ENCODE results near the gene BTBD10.
"Not testable (repeated sequence)": the region's sequence is repeated elsewhere in the genome, so short reads cannot be mapped to it uniquely, and the experiment has no call there.

Gene BTBD10

GRCh38 chr11:13427440-13427839 lies 35.6 kb downstream of the BTBD10 start:
- H3K27ac ChIP-seq (ENCODE audit: low read depth, low read length) = no peak overlapping the region
- no peaks in the 10 kb centered on the region for H3K27me3 ChIP-seq (ENCODE audit: control insufficient read depth in 5 of 5, insufficient read depth in 4 of 5, low read length in 5 of 5)
- no peak overlapping the region for H3K9ac ChIP-seq (ENCODE audit: low read length in 5 of 5)
- no peak overlapping the region for H3K4me3 ChIP-seq (ENCODE audit: low read depth in 1 of 5, low read length in 5 of 5)
- H3K9me3 ChIP-seq (ENCODE audit: control insufficient read depth in 5 of 5, low read length in 5 of 5) = peaks cover 2 to 11% (median 9%) of the 10 kb centered on the region in 5 donors
- no peaks in the 10 kb centered on the region for H3K4me1 ChIP-seq (ENCODE audit: control insufficient read depth in 5 of 5, insufficient read depth in 5 of 5, low read length in 5 of 5)
- no peaks in the 10 kb centered on the region for H3K36me3 ChIP-seq (ENCODE audit: control insufficient read depth in 5 of 5, insufficient read depth in 5 of 5, low read length in 5 of 5)

- Histone ChIP-seq H3K9ac (ENCODE audit: low read length in 5 of 5) (no peak overlapping the region), H3K4me1 (ENCODE audit: control insufficient read depth in 5 of 5, insufficient read depth in 5 of 5, low read length in 5 of 5) (no peaks in the 10 kb centered on the region), H3K4me3 (ENCODE audit: low read depth in 1 of 5, low read length in 5 of 5) (no peak overlapping the region), H3K27me3 (ENCODE audit: control insufficient read depth in 5 of 5, insufficient read depth in 4 of 5, low read length in 5 of 5) (no peaks in the 10 kb centered on the region), H3K27ac (ENCODE audit: low read depth, low read length) (no peak overlapping the region), H3K36me3 (ENCODE audit: control insufficient read depth in 5 of 5, insufficient read depth in 5 of 5, low read length in 5 of 5) (peaks cover 2 to 7% (median 5%) of the 10 kb centered on the region in 5 donors), H3K9me3 (ENCODE audit: control insufficient read depth in 5 of 5, low read length in 5 of 5) (peaks cover 0 to 9% (median 5%) of the 10 kb centered on the region in 5 donors)
Measured at GRCh38 chr11:13423372-13423771, 39.6 kb downstream of the BTBD10 start.

- H3K27ac ChIP-seq (ENCODE audit: low read depth, low read length) = no peak overlapping the region
- H3K27me3 ChIP-seq (ENCODE audit: control insufficient read depth in 5 of 5, insufficient read depth in 4 of 5, low read length in 5 of 5) = no peaks in the 10 kb centered on the region
- H3K4me1 ChIP-seq (ENCODE audit: control insufficient read depth in 5 of 5, insufficient read depth in 5 of 5, low read length in 5 of 5) = no peaks in the 10 kb centered on the region
- no peak overlapping the region for H3K9ac ChIP-seq (ENCODE audit: low read length in 5 of 5)
- H3K4me3 ChIP-seq (ENCODE audit: low read depth in 1 of 5, low read length in 5 of 5) = no peak overlapping the region
- H3K36me3 ChIP-seq (ENCODE audit: control insufficient read depth in 5 of 5, insufficient read depth in 5 of 5, low read length in 5 of 5) = peaks cover 7 to 10% (median 8%) of the 10 kb centered on the region in 5 donors
- peaks cover 0 to under 1% (median 0%) of the 10 kb centered on the region in 5 donors for H3K9me3 ChIP-seq (ENCODE audit: control insufficient read depth in 5 of 5, low read length in 5 of 5)
Measured at GRCh38 chr11:13421561-13421960, 41.5 kb downstream of the BTBD10 start.

GRCh38 chr11:13415201-13415600 lies 47.8 kb downstream of the BTBD10 start:
- H3K4me3 ChIP-seq (ENCODE audit: low read depth in 1 of 5, low read length in 5 of 5) = no peak overlapping the region
- H3K27me3 ChIP-seq (ENCODE audit: control insufficient read depth in 5 of 5, insufficient read depth in 4 of 5, low read length in 5 of 5) = no peaks in the 10 kb centered on the region
- no peak overlapping the region for H3K27ac ChIP-seq (ENCODE audit: low read depth, low read length)
- H3K4me1 ChIP-seq (ENCODE audit: control insufficient read depth in 5 of 5, insufficient read depth in 5 of 5, low read length in 5 of 5) = no peaks in the 10 kb centered on the region
- H3K9me3 ChIP-seq (ENCODE audit: control insufficient read depth in 5 of 5, low read length in 5 of 5) = no peaks in the 10 kb centered on the region
- H3K9ac ChIP-seq (ENCODE audit: low read length in 5 of 5) = no peak overlapping the region
- peaks cover 24 to 43% (median 33%) of the 10 kb centered on the region in 5 donors for H3K36me3 ChIP-seq (ENCODE audit: control insufficient read depth in 5 of 5, insufficient read depth in 5 of 5, low read length in 5 of 5)

GRCh38 chr11:13405220-13405619 lies 57.8 kb downstream of the BTBD10 start:
- Histone ChIP-seq H3K4me1 (ENCODE audit: control insufficient read depth in 5 of 5, insufficient read depth in 5 of 5, low read length in 5 of 5) (no peaks in the 10 kb centered on the region), H3K36me3 (ENCODE audit: control insufficient read depth in 5 of 5, insufficient read depth in 5 of 5, low read length in 5 of 5) (peaks cover 16 to 37% (median 25%) of the 10 kb centered on the region in 5 donors), H3K27me3 (ENCODE audit: control insufficient read depth in 5 of 5, insufficient read depth in 4 of 5, low read length in 5 of 5) (no peaks in the 10 kb centered on the region), H3K9me3 (ENCODE audit: control insufficient read depth in 5 of 5, low read length in 5 of 5) (no peaks in the 10 kb centered on the region), H3K27ac (ENCODE audit: low read depth, low read length) (no peak overlapping the region), H3K4me3 (ENCODE audit: low read depth in 1 of 5, low read length in 5 of 5) (no peak overlapping the region), H3K9ac (ENCODE audit: low read length in 5 of 5) (no peak overlapping the region)

GRCh38 chr11:13398335-13398734 lies 64.7 kb downstream of the BTBD10 start:
- H3K9me3 ChIP-seq (ENCODE audit: control insufficient read depth in 5 of 5, low read length in 5 of 5); H3K4me1 ChIP-seq (ENCODE audit: control insufficient read depth in 5 of 5, insufficient read depth in 5 of 5, low read length in 5 of 5); H3K27ac ChIP-seq (ENCODE audit: low read depth, low read length); H3K4me3 ChIP-seq (ENCODE audit: low read depth in 1 of 5, low read length in 5 of 5); H3K27me3 ChIP-seq (ENCODE audit: control insufficient read depth in 5 of 5, insufficient read depth in 4 of 5, low read length in 5 of 5); H3K9ac ChIP-seq (ENCODE audit: low read length in 5 of 5): not testable (repeated sequence)
- peaks cover 3 to 16% (median 8%) of the 10 kb centered on the region in 5 donors for H3K36me3 ChIP-seq (ENCODE audit: control insufficient read depth in 5 of 5, insufficient read depth in 5 of 5, low read length in 5 of 5)

GRCh38 chr11:13391217-13391616 lies 71.8 kb downstream of the BTBD10 start:
- H3K4me3 ChIP-seq (ENCODE audit: low read depth in 1 of 5, low read length in 5 of 5) = no peak overlapping the region
- no peak overlapping the region for H3K27ac ChIP-seq (ENCODE audit: low read depth, low read length)
- H3K36me3 ChIP-seq (ENCODE audit: control insufficient read depth in 5 of 5, insufficient read depth in 5 of 5, low read length in 5 of 5) = peaks cover 20 to 44% (median 27%) of the 10 kb centered on the region in 5 donors
- no peaks in the 10 kb centered on the region for H3K4me1 ChIP-seq (ENCODE audit: control insufficient read depth in 5 of 5, insufficient read depth in 5 of 5, low read length in 5 of 5)
- H3K27me3 ChIP-seq (ENCODE audit: control insufficient read depth in 5 of 5, insufficient read depth in 4 of 5, low read length in 5 of 5) = no peaks in the 10 kb centered on the region
- no peaks in the 10 kb centered on the region for H3K9me3 ChIP-seq (ENCODE audit: control insufficient read depth in 5 of 5, low read length in 5 of 5)
- H3K9ac ChIP-seq (ENCODE audit: low read length in 5 of 5) = no peak overlapping the region

- Histone ChIP-seq H3K9me3 (ENCODE audit: control insufficient read depth in 5 of 5, low read length in 5 of 5) (no peaks in the 10 kb centered on the region), H3K4me3 (ENCODE audit: low read depth in 1 of 5, low read length in 5 of 5) (no peak overlapping the region), H3K9ac (ENCODE audit: low read length in 5 of 5) (no peak overlapping the region), H3K4me1 (ENCODE audit: control insufficient read depth in 5 of 5, insufficient read depth in 5 of 5, low read length in 5 of 5) (no peaks in the 10 kb centered on the region), H3K27ac (ENCODE audit: low read depth, low read length) (no peak overlapping the region), H3K27me3 (ENCODE audit: control insufficient read depth in 5 of 5, insufficient read depth in 4 of 5, low read length in 5 of 5) (no peaks in the 10 kb centered on the region), H3K36me3 (ENCODE audit: control insufficient read depth in 5 of 5, insufficient read depth in 5 of 5, low read length in 5 of 5) (peaks cover 25 to 57% (median 34%) of the 10 kb centered on the region in 5 donors)
Measured at GRCh38 chr11:13388741-13389140, 74.3 kb downstream of the BTBD10 start.

- H3K36me3 ChIP-seq (ENCODE audit: control insufficient read depth in 5 of 5, insufficient read depth in 5 of 5, low read length in 5 of 5) = peaks cover 41 to 75% (median 54%) of the 10 kb centered on the region in 5 donors
- no peaks in the 10 kb centered on the region for H3K27me3 ChIP-seq (ENCODE audit: control insufficient read depth in 5 of 5, insufficient read depth in 4 of 5, low read length in 5 of 5)
- no peak overlapping the region for H3K9ac ChIP-seq (ENCODE audit: low read length in 5 of 5)
- H3K27ac ChIP-seq (ENCODE audit: low read depth, low read length) = no peak overlapping the region
- no peak overlapping the region for H3K4me3 ChIP-seq (ENCODE audit: low read depth in 1 of 5, low read length in 5 of 5)
- no peaks in the 10 kb centered on the region for H3K4me1 ChIP-seq (ENCODE audit: control insufficient read depth in 5 of 5, insufficient read depth in 5 of 5, low read length in 5 of 5)
- H3K9me3 ChIP-seq (ENCODE audit: control insufficient read depth in 5 of 5, low read length in 5 of 5) = no peaks in the 10 kb centered on the region
Measured at GRCh38 chr11:13386567-13386966, 76.5 kb downstream of the BTBD10 start.

GRCh38 chr11:13384908-13385640 lies 77.9 kb downstream of the BTBD10 start:
- H3K9ac ChIP-seq (ENCODE audit: low read length in 5 of 5) = no peak overlapping the region
- H3K27me3 ChIP-seq (ENCODE audit: control insufficient read depth in 5 of 5, insufficient read depth in 4 of 5, low read length in 5 of 5) = no peaks in the 10 kb centered on the region
- H3K36me3 ChIP-seq (ENCODE audit: control insufficient read depth in 5 of 5, insufficient read depth in 5 of 5, low read length in 5 of 5) = peaks cover 53 to 81% (median 61%) of the 10 kb centered on the region in 5 donors
- H3K4me1 ChIP-seq (ENCODE audit: control insufficient read depth in 5 of 5, insufficient read depth in 5 of 5, low read length in 5 of 5) = no peaks in the 10 kb centered on the region
- no peaks in the 10 kb centered on the region for H3K9me3 ChIP-seq (ENCODE audit: control insufficient read depth in 5 of 5, low read length in 5 of 5)
- no peak overlapping the region for H3K27ac ChIP-seq (ENCODE audit: low read depth, low read length)
- no peak overlapping the region for H3K4me3 ChIP-seq (ENCODE audit: low read depth in 1 of 5, low read length in 5 of 5)
